ENCODE data around the gene DIPK1B. TPM values are rescaled to one million over a fixed set of nuclear protein-coding genes. Genes with fewer than 3 reads are reported as not detected.

The DIPK1B gene
- total RNA-seq, 2 donors from 2014 or later, result 7.1 to 8.3 TPM

Small RNAs within 50 kb of the gene (microRNA-seq; reads per million reads assigned to microRNA genes)
- gene MIR126 (ENCODE audit: borderline microRNAs expressed in 2 of 2) (55,991 to 96,013 reads per million in 2 donors), gene MIR6722 (ENCODE audit: borderline microRNAs expressed in 2 of 2) (0 reads per million in 2 donors)

Other genes with a start within 250 kb of the DIPK1B start
- 10 to 100 TPM; 42.2 to 47.9 TPM for gene SEC16A, start 229.5 kb upstream of the DIPK1B start, total RNA-seq
- 10 to 100 TPM; 35.5 to 40.4 TPM for gene NOTCH1, start 166.5 kb upstream of the DIPK1B start, total RNA-seq
- 100 to 1,000 TPM in 1 of 2 donors, 10 to 100 TPM in 1; 91.4 to 118 TPM for gene EGFL7, start 49.7 kb upstream of the DIPK1B start, total RNA-seq
- gene AGPAT2, start 25.1 kb upstream of the DIPK1B start, total RNA-seq, result 10 to 100 TPM; 27.1 to 28.8 TPM
- gene LCN10, start 30.4 kb downstream of the DIPK1B start, total RNA-seq, result 10 to 100 TPM in 1 of 2 donors, 1 to 10 TPM in 1; 9.2 to 10.0 TPM
- gene LCN6, start 36.0 kb downstream of the DIPK1B start, total RNA-seq, result 10 to 100 TPM; 22.8 to 36.9 TPM
- not detected for gene LCN8, start 45.7 kb downstream of the DIPK1B start, total RNA-seq
- gene LCN15, start 51.9 kb downstream of the DIPK1B start, total RNA-seq, result not detected
- 10 to 100 TPM; 28.1 to 33.9 TPM for gene TMEM141, start 78.8 kb downstream of the DIPK1B start, total RNA-seq
- gene CCDC183, start 83.8 kb downstream of the DIPK1B start, total RNA-seq, result under 1 TPM; 0.29 to 0.42 TPM
- gene RABL6, start 95.4 kb downstream of the DIPK1B start, total RNA-seq, result 10 to 100 TPM; 47.9 to 49.8 TPM
- gene AJM1, start 129.9 kb downstream of the DIPK1B start, total RNA-seq, result 1 to 10 TPM; 4.7 to 5.9 TPM
- 10 to 100 TPM; 71.7 to 87.9 TPM for gene PHPT1, start 136.8 kb downstream of the DIPK1B start, total RNA-seq
- 1 to 10 TPM; 1.5 to 2.4 TPM for gene MAMDC4, start 139.8 kb downstream of the DIPK1B start, total RNA-seq
- 100 to 1,000 TPM; 178 to 191 TPM for gene EDF1, start 153.7 kb downstream of the DIPK1B start, total RNA-seq
- gene TRAF2, start 173.9 kb downstream of the DIPK1B start, total RNA-seq, result 10 to 100 TPM in 1 of 2 donors, 1 to 10 TPM in 1; 8.7 to 10.9 TPM
- gene FBXW5, start 232.2 kb downstream of the DIPK1B start, total RNA-seq, result 100 to 1,000 TPM in 1 of 2 donors, 10 to 100 TPM in 1; 95.0 to 100 TPM
- 1 to 10 TPM; 1.4 TPM for gene C8G, start 232.7 kb downstream of the DIPK1B start, total RNA-seq
- under 1 TPM; 0.62 to 0.88 TPM for gene LCN12, start 239.7 kb downstream of the DIPK1B start, total RNA-seq

Measured in posterior vena cava (tissue), 2 donors.